ENCODE results near the gene ENOX2. TPM values are rescaled to one million over a fixed set of nuclear protein-coding genes. Genes with fewer than 3 reads are reported as not detected.

ENOX2 gene
- polyA plus RNA-seq, 1 donor from 2014 or later, result 48.7 TPM

- H2AFZ ChIP-seq (ENCODE audit: low read depth, low read length), result no peak overlapping the region
- H3K27me3 ChIP-seq (ENCODE audit: insufficient read depth, low read depth, low read length), result no peaks in the 10 kb centered on the region
- no peaks in the 10 kb centered on the region for H4K20me1 ChIP-seq (ENCODE audit: insufficient read depth)
- H3K36me3 ChIP-seq (ENCODE audit: insufficient read depth, low read length), result no peaks in the 10 kb centered on the region
- H3K79me2 ChIP-seq (replicated peaks; ENCODE audit: insufficient read depth, low read length), result no peaks in the 10 kb centered on the region
- no peaks in the 10 kb centered on the region for H3K9me3 ChIP-seq (ENCODE audit: low read length)
- no peaks in the 10 kb centered on the region for H3K9me2 ChIP-seq (ENCODE audit: insufficient read depth, low read length)
- H3K27ac ChIP-seq (ENCODE audit: low read length), result no peak overlapping the region
- no peak overlapping the region for H3K4me3 ChIP-seq (ENCODE audit: low read length)
- no peak overlapping the region for H3K9ac ChIP-seq (ENCODE audit: low read length)
- no peak overlapping the region for H3K4me2 ChIP-seq (ENCODE audit: low read length)
- no peak for TF ChIP-seq RAD21 (conservative IDR thresholded peaks at IDR 0.05)
- no peak for TF ChIP-seq CTCF (IDR thresholded peaks at IDR 0.05; ENCODE audit: poor library complexity, severe bottlenecking)
- TF ChIP-seq POLR2AphosphoS5 (IDR thresholded peaks at IDR 0.05), result no peak
- no peak for TF ChIP-seq SMC3 (conservative IDR thresholded peaks at IDR 0.05; ENCODE audit: poor library complexity)
- no peak for TF ChIP-seq EZH2 (IDR thresholded peaks at IDR 0.05; ENCODE audit: borderline replicate concordance, insufficient read depth, low read length, poor library complexity, severe bottlenecking)
- TF ChIP-seq TAF1 (IDR thresholded peaks at IDR 0.05; ENCODE audit: low read depth), result no peak
- no peak for TF ChIP-seq EP300 (conservative IDR thresholded peaks at IDR 0.05; ENCODE audit: poor library complexity, severe bottlenecking)
- no peak for TF ChIP-seq REST (IDR thresholded peaks at IDR 0.05; ENCODE audit: borderline replicate concordance)
- no peak for TF ChIP-seq MXI1 (conservative IDR thresholded peaks at IDR 0.05; ENCODE audit: poor library complexity, severe bottlenecking)
- H3F3A ChIP-seq (ENCODE audit: insufficient read depth, low read length, poor library complexity, severe bottlenecking), result no peaks in the 10 kb centered on the region
These were observed 130.2 kb downstream of the ENOX2 start for GRCh38 chrX:130772776-130773143.

GRCh38 chrX:130772105-130772775, 130.8 kb downstream of the ENOX2 start:
- Histone ChIP-seq H3K27me3 (ENCODE audit: insufficient read depth, low read depth, low read length) (no peaks in the 10 kb centered on the region), H3K4me3 (ENCODE audit: low read length) (no peak overlapping the region), H4K20me1 (ENCODE audit: insufficient read depth) (no peaks in the 10 kb centered on the region), H3K9ac (ENCODE audit: low read length) (no peak overlapping the region), H3F3A (ENCODE audit: insufficient read depth, low read length, poor library complexity, severe bottlenecking) (no peaks in the 10 kb centered on the region), H3K36me3 (ENCODE audit: insufficient read depth, low read length) (no peaks in the 10 kb centered on the region), H2AFZ (ENCODE audit: low read depth, low read length) (no peak overlapping the region), H3K4me2 (ENCODE audit: low read length) (no peak overlapping the region), H3K9me2 (ENCODE audit: insufficient read depth, low read length) (no peaks in the 10 kb centered on the region), H3K79me2 (replicated peaks; ENCODE audit: insufficient read depth, low read length) (no peaks in the 10 kb centered on the region), H3K27ac (ENCODE audit: low read length) (no peak overlapping the region), H3K9me3 (ENCODE audit: low read length) (no peaks in the 10 kb centered on the region)
- TF ChIP-seq EP300 (conservative IDR thresholded peaks at IDR 0.05; ENCODE audit: poor library complexity, severe bottlenecking), result no peak
- no peak for TF ChIP-seq REST (IDR thresholded peaks at IDR 0.05; ENCODE audit: borderline replicate concordance)
- no peak for TF ChIP-seq POLR2AphosphoS5 (IDR thresholded peaks at IDR 0.05)
- TF ChIP-seq MXI1 (conservative IDR thresholded peaks at IDR 0.05; ENCODE audit: poor library complexity, severe bottlenecking), result no peak
- no peak for TF ChIP-seq EZH2 (IDR thresholded peaks at IDR 0.05; ENCODE audit: borderline replicate concordance, insufficient read depth, low read length, poor library complexity, severe bottlenecking)
- no peak for TF ChIP-seq RAD21 (conservative IDR thresholded peaks at IDR 0.05)
- TF ChIP-seq SMC3 (conservative IDR thresholded peaks at IDR 0.05; ENCODE audit: poor library complexity), result no peak
- TF ChIP-seq CTCF (IDR thresholded peaks at IDR 0.05; ENCODE audit: poor library complexity, severe bottlenecking), result no peak
- TF ChIP-seq TAF1 (IDR thresholded peaks at IDR 0.05; ENCODE audit: low read depth), result no peak

All from neural cell (in vitro differentiated cells).